SU-DHL-6 (cell line): ENCODE measurements around the gene SACM1L.

Source experiments
- H2AFZ ChIP-seq: fragments of 200-600 bp; sonication (generic); 2 replicates; pipeline ENCODE4 v1.6.1; 2014; ENCODE audit warnings: low read depth, mild to moderate bottlenecking, moderate library complexity, mixed read lengths, antibody characterized with exemption, low read length; ENCODE audit not compliant: severe bottlenecking
- H3F3A ChIP-seq: fragments of 200-600 bp; shearing (Covaris generic); 2 replicates; pipeline ENCODE4 v1.6.0; 2016; ENCODE audit warnings: antibody characterized with exemption, mild to moderate bottlenecking; ENCODE audit not compliant: insufficient read depth
- H3K27ac ChIP-seq: fragments of 200-600 bp; sonication (generic); 2 replicates; pipeline ENCODE4 v1.5.1; 2016; ENCODE audit warnings: low read depth, mild to moderate bottlenecking, low read length, moderate library complexity, mixed read lengths
- H3K27me3 ChIP-seq: fragments of 200-600 bp; sonication (generic), shearing (Covaris generic); 2 replicates; pipeline ENCODE4 v1.6.0; 2014; ENCODE audit warnings: mild to moderate bottlenecking, low read length
- H3K36me3 ChIP-seq: fragments of 200-600 bp; sonication (generic); 2 replicates; pipeline ENCODE4 v1.6.1; 2014; ENCODE audit warnings: mild to moderate bottlenecking, low read length, mixed read lengths
- H3K4me2 ChIP-seq: fragments of 300-600, 200-600 bp; shearing (Covaris generic), sonication (generic); 2 replicates; pipeline ENCODE4 v1.6.0; 2014; ENCODE audit warnings: low read length, low read depth, mild to moderate bottlenecking; ENCODE audit not compliant: poor library complexity, severe bottlenecking
- H3K4me3 ChIP-seq: fragments of 200-600 bp; sonication (generic); 2 replicates; pipeline ENCODE4 v1.5.1; 2014; ENCODE audit warnings: antibody characterized with exemption, low read length, mild to moderate bottlenecking, mixed read lengths; ENCODE audit not compliant: insufficient read depth, poor library complexity, severe bottlenecking
- H3K79me2 ChIP-seq: fragments of 200-600 bp; sonication (generic); 2 replicates; pipeline ENCODE4 v1.6.1; 2014; ENCODE audit warnings: mild to moderate bottlenecking, low read length, moderate library complexity; ENCODE audit not compliant: insufficient read depth
- H3K9ac ChIP-seq: fragments of 200-600 bp; sonication (generic); 2 replicates; pipeline ENCODE4 v1.7.0; 2014; ENCODE audit warnings: mild to moderate bottlenecking, low read length
- H3K9me2 ChIP-seq: fragments of 200-600 bp; sonication (generic); replicated peaks from 2 replicates; pipeline ENCODE4 v1.6.1; 2014; ENCODE audit warnings: low read length; ENCODE audit not compliant: insufficient read depth
- H3K9me3 ChIP-seq: fragments of 200-600 bp; sonication (generic); 2 replicates; pipeline ENCODE4 v1.6.1; 2014; ENCODE audit warnings: low read length, mixed read lengths; ENCODE audit not compliant: insufficient read depth
- H4K20me1 ChIP-seq: fragments of 200-600 bp; sonication (generic); 2 replicates; pipeline ENCODE4 v1.6.1; 2014; ENCODE audit warnings: low read depth, mild to moderate bottlenecking, antibody characterized with exemption, low read length, moderate library complexity, mixed read lengths
- EZH2phosphoT487 ChIP-seq: fragments of 200-600 bp; sonication (generic), shearing (Covaris generic); conservative IDR thresholded peaks from 2 replicates; pipeline ENCODE4 v1.6.1; 2018; ENCODE audit warnings: mild to moderate bottlenecking, antibody characterized with exemption, low read length, moderate library complexity, mixed read lengths
- TF ChIP-seq, protein P1 (sequence below): fragments of 200-600 bp; sonication (generic); IDR thresholded peaks from one replicate; pipeline ENCODE4 v1.5.1; 2017; ENCODE audit warnings: antibody characterized with exemption, mild to moderate bottlenecking, low read length, moderate library complexity; ENCODE audit not compliant: insufficient read depth, poor library complexity, severe bottlenecking

Gene SACM1L

DNA sequence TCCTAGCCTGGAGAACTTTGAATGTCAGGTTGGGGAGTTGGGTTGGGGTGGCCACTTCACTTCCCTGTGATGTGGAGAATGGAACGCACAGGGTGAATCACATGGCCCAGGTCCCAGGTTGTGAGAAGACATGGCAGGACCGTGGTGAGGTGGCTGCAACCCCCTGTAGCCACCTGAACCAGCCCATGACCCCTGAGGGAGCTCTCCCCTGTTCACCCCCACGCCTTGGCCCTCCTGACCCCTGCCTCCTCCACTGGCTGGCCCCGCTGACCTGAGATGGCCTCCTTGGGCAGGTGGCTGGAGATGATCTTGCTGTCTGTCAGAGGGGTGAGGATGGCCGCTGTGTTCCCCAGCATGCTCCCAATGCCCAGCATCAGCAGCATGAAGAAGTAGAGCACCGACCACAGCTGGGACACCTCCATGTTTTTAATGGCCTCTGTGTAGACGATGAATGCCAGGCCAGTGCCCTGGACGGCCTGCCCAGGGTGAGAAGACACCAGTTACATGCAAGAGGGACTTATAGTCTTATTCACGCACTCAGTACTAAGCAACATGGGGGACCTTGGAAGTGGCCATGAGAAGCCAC lies 76.2 kb downstream of the SACM1L start:
- Histone ChIP-seq H3K9me2 (no peaks in the 10 kb centered on the region), H3K27me3 (0 out of 2 replicates have a peak, but pooled peaks cover 4% of the 10 kb centered on the region), H4K20me1 (no peaks in the 10 kb centered on the region), H3K9me3 (no peaks in the 10 kb centered on the region; the same call in 1 of the 2 replicates), H3K36me3 (0 out of 2 replicates have a peak, but pooled peaks cover 6% of the 10 kb centered on the region), H3F3A (no peaks in the 10 kb centered on the region), H3K79me2 (no peaks in the 10 kb centered on the region), H3K9ac (no peak overlapping the region), H3K4me3 (no peak overlapping the region), H2AFZ (no peak overlapping the region), H3K4me2 (no peak overlapping the region), H3K27ac (no peak overlapping the region)
- TF ChIP-seq EZH2phosphoT487: no peak
- TF ChIP-seq, protein P1, sequence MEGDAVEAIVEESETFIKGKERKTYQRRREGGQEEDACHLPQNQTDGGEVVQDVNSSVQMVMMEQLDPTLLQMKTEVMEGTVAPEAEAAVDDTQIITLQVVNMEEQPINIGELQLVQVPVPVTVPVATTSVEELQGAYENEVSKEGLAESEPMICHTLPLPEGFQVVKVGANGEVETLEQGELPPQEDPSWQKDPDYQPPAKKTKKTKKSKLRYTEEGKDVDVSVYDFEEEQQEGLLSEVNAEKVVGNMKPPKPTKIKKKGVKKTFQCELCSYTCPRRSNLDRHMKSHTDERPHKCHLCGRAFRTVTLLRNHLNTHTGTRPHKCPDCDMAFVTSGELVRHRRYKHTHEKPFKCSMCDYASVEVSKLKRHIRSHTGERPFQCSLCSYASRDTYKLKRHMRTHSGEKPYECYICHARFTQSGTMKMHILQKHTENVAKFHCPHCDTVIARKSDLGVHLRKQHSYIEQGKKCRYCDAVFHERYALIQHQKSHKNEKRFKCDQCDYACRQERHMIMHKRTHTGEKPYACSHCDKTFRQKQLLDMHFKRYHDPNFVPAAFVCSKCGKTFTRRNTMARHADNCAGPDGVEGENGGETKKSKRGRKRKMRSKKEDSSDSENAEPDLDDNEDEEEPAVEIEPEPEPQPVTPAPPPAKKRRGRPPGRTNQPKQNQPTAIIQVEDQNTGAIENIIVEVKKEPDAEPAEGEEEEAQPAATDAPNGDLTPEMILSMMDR: no peak

DNA sequence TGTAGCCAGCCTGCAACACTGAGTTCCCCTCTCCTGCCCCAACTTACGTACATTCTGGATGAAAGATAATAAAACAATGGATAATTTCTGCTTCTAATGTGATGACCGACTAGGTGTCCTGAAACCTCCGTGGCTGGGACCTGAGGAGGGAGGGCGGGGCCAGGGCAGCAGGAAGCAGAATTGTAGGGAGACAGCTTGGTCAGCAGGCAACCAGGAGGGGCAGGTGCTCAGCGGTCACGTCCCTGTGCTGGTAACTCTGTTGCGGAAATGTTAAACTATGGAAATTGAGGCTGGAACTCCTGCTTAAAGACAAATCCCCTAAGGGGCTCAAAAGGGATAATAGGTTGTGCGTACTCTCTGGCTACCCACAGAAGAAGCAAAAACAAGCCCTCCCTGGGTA lies 76.8 kb downstream of the SACM1L start:
- H3K4me2 ChIP-seq: no peak overlapping the region
- no peak overlapping the region for H3K4me3 ChIP-seq
- H3K27me3 ChIP-seq: 0 out of 2 replicates have a peak, but pooled peaks cover 4% of the 10 kb centered on the region
- no peaks in the 10 kb centered on the region; the same call in 1 of the 2 replicates for H3K9me3 ChIP-seq
- no peak for TF ChIP-seq EZH2phosphoT487
- TF ChIP-seq, protein P1: no peak
- H3K9ac ChIP-seq: no peak overlapping the region
- H3K27ac ChIP-seq: no peak overlapping the region
- H4K20me1 ChIP-seq: no peaks in the 10 kb centered on the region
- no peaks in the 10 kb centered on the region for H3K79me2 ChIP-seq
- no peaks in the 10 kb centered on the region for H3F3A ChIP-seq
- no peak overlapping the region for H2AFZ ChIP-seq
- H3K36me3 ChIP-seq: 0 out of 2 replicates have a peak, but pooled peaks cover 6% of the 10 kb centered on the region
- no peaks in the 10 kb centered on the region for H3K9me2 ChIP-seq

DNA sequence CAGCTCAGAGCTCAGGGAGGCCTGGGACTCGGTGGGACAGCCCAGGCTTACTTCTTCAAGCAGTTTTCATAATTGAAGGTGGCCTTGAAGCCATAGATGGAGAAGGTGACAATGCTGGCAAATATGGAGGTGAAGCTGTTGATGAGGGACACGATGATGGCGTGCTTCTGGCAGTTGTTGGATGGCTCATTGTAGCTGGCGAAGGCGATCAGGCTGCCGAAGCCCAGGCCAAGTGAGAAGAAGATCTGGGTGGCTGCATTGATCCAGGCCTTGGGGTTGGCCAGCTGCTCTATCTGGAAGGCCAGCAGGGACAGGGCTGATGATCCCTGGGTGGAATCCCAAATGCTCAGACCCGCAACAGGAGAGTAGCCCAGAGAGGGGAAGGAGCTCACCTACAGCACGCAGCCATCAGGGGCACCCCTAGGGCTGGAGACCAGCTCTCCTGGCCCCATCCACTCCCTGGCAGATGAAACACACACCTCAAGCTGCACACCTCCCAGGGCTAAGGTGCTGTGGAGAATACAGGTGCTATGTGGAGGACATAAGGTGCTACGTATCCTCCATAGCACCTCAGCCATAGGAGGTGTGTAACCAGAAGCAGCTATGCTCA lies 82.1 kb downstream of the SACM1L start:
- Histone ChIP-seq H3K4me3 (no peak overlapping the region), H3K9me2 (no peaks in the 10 kb centered on the region), H3K27me3 (0 out of 2 replicates have a peak, but pooled peaks cover 4% of the 10 kb centered on the region), H3F3A (no peaks in the 10 kb centered on the region), H3K36me3 (0 out of 2 replicates have a peak, but pooled peaks cover 6% of the 10 kb centered on the region), H3K79me2 (no peaks in the 10 kb centered on the region), H3K9ac (no peak overlapping the region), H3K27ac (no peak overlapping the region), H4K20me1 (no peaks in the 10 kb centered on the region), H2AFZ (no peak overlapping the region), H3K4me2 (no peak overlapping the region), H3K9me3 (no peaks in the 10 kb centered on the region; the same call in 1 of the 2 replicates)
- no peak for TF ChIP-seq EZH2phosphoT487
- TF ChIP-seq, protein P1: no peak
